ENCODE data around the gene ULBP1.
"Not testable (repeated sequence)": the region's sequence is repeated elsewhere in the genome, so short reads cannot be mapped to it uniquely, and the experiment has no call there.

ULBP1 gene

GRCh38 chr6:150006961-150007464 is 43.3 kb downstream of the ULBP1 start:
- DNase-seq, result peak; percentile 28

DNA sequence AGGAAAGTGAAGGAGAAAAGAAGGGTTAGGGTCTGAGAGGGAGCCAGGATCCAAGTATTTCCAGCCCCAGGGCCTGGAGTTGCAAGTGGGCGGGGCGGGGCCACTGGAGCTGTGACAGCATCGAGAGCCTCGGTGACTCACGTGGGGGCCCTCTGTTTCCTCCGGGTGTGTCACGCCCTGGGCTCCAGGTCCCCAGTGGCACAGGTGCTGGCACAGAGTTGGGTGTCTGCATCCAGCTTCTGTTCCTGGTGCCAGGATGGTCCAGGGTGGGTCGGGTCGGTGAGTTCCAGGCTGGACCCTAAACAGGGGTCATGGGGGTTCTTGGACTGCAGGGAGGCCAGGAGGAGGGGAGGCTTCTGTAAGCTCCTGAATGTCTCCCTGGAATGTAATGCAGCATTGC is 44.8 kb downstream of the ULBP1 start:
- no peak for DNase-seq

DNA sequence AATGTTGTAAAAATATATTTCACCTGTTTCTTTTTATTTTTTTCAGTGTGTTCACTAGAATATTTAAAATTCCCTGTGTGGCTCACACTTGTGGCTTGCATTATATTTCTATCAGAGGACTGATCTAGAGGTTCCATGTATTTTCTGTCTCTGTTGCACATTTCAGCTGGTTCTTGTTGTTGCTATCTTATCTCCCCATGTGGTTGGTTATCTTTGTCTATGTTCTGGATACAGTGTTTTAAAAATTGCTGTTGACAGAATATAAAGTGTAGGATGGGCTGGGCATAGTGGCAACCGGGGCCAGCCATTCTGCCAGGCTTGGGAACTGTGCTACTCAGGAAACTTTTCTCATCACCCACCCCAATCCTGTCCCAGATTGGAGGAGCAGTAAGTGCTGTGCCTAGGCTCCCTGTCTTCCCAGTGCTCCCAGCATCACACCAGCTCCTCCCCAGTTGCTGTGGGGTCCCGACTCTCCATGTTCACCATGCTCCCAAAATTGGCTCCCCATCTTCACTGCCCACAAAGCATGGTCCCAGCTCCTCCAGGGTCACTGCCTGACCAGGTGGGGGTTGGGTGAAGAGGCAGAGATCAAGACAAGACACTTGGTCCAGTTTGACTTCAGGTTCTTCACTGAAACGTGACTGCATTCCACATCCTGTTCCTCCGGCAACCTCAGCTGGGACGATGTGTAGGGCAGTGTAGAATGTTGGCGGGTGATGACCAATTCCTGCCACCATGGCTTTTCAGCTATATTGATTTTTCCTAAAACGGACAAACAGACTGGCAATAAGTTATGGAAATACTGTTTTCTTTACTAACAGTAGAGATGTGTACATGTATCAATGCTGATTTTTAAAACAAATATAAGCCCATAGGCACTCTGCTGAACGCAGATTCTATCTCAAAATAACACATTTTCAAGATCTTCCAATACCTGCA is 49.4 kb downstream of the ULBP1 start:
- DNase-seq, result not testable (repeated sequence)

DNA sequence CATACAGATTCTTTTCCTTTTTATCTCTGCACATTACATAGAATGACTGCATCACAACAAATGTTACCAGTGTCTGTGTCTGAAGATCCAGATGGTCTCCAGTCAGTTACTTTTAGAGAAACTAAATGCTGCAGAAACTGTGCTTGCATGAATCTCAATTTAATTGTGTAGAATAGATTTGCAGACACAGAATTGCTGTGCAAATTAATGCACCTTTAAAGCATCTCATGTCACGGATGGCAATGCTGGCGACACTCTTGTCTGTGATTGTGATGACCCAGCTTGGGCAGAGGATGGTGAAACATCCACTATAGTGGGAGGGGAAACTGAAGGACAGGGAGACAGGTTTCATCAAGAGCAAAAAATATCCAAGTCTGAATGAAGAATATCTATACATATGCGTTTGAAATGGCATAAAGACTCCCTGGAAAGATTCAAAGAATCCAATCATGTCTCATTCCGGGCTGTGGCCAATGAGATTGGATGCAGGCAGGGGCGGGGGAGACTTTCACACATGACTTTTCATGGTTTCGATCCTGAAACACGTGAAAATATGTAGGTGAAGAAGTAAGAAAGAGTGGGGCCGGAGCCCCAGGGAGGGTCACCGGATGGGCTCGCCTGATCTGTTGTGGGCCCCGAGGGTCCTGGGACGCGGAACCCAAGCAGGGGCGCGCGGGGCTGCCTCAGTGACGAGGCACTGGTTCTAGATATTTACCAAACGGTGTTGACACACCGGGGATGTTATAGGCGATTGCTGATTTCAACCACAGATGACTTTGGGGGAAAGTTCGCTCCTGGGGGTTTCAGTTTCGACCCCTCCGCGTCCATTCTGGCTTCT is 50.3 kb downstream of the ULBP1 start:
- DNase-seq, result not testable (repeated sequence)

GRCh38 chr6:150014623-150015280 is 51.0 kb downstream of the ULBP1 start:
- not testable (repeated sequence) for DNase-seq

DNA sequence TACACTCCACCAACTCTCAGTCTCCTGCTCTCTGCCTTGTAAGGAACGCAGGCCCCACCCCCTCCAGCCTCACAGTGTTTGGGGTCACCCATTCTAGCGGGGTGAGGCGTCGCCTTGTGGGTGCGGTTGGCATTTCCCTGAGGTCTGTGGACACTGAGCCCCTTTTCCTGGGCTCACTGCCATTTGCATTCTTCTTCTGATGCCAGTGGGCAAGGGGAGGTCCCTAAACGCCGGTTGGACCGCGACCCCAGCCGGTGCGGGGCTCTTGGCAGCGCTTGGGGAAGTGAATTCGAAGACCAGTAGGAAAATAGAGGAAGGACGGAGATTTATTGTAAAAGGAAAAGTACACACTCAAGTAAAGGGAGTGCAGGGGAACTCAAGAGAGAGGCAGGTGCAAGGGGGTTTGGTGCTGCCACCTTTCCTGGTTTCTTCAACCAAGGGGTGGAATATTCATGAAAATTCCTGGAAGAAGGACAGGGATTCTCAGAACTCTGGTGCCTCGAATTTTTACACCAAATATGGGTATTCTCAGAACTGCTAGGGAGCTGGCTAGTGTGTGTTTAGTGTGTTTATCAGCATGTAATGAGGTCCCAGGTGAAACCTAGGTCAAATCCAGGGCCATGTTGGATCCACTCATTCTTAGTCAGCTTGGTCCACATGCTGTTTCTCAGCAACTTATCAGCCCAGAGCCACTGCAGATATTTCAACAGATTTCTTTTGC is 51.7 kb downstream of the ULBP1 start:
- not testable (repeated sequence) for DNase-seq

DNA sequence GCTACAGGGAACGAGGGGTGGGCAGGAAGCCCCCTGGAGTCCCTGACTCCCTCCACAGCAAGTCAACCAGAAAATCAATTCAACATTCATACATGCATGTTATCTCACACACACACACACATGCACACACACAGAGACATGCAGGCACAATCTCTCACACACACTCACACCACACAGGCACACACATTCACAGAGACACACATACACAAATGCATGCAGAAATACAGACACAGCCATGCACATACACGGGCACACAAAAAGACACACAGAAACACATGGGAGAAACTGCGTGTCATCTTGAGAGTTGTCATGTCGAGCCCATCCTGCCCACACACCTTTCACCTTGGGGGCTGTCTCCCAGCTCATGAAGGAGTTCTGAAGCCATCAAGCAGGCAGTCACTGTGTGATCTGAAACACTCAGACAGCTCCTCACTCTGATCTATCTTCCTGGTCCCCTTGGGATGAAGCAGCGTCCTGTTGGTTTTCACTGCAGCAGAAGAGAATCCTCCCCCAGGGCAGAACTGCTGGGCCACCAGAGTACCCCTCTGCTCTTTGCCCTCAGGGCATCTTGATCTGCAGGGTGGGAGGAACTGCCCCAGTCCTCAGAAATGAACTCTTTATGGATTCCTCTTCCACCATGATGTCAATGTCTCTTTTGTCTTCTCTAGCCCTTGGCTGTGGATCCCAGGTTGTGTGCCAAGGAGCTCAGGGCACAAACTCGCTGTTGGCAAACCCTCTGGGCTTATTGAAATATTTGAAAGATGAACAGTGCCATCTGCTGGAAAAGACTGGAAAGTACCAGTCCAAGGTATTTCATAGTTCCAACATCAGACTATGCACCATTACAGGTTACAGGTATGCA is 52.8 kb downstream of the ULBP1 start:
- DNase-seq, result peak; percentile 62

DNA sequence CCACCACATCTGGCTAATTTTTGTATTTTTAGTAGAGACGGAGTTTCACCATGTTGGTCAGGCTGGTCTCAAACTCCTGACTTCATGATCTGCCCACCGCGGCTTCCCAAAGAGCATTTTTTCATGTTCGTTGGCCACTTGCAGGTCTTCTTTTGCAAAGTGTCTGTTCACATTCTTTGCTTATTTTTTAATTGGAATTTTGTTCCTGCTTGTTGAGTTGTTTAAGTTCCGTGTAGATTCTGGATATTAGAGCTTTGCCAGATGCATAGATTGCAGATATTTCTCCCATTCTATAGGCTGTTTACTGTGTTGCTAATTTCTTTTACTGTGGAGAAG is 53.4 kb downstream of the ULBP1 start:
- DNase-seq, result not testable (repeated sequence)

- DNase-seq, result no peak
Observed at GRCh38 chr6:150018846-150019580, 55.3 kb downstream of the ULBP1 start.

- DNase-seq, result not testable (repeated sequence)
Observed at GRCh38 chr6:150021870-150022269, 58.1 kb downstream of the ULBP1 start.
